ENCODE data around the gene ARHGAP42.

Gene ARHGAP42

GRCh38 chr11:100805506-100806199 is 118.6 kb downstream of the ARHGAP42 start:
- no peak for DNase-seq

- DNase-seq, result no peak
Measured at GRCh38 chr11:100806296-100806695, 119.2 kb downstream of the ARHGAP42 start.

GRCh38 chr11:100808904-100809491 is 121.9 kb downstream of the ARHGAP42 start:
- no peak for DNase-seq

- DNase-seq, result no peak
Measured at GRCh38 chr11:100810146-100810545, 123.1 kb downstream of the ARHGAP42 start.

- DNase-seq, result no peak
Measured at GRCh38 chr11:100810666-100811065, 123.6 kb downstream of the ARHGAP42 start.

GRCh38 chr11:100812517-100812916 is 125.4 kb downstream of the ARHGAP42 start:
- no peak for DNase-seq

GRCh38 chr11:100815787-100816330 is 128.8 kb downstream of the ARHGAP42 start:
- no peak for DNase-seq

- DNase-seq, result no peak
Measured at GRCh38 chr11:100816823-100817222, 129.7 kb downstream of the ARHGAP42 start.

- DNase-seq, result no peak
Measured at GRCh38 chr11:100817620-100818019, 130.5 kb downstream of the ARHGAP42 start.

- no peak for DNase-seq
Measured at GRCh38 chr11:100820621-100821020, 133.5 kb downstream of the ARHGAP42 start.

- no peak for DNase-seq
Measured at GRCh38 chr11:100821198-100821597, 134.1 kb downstream of the ARHGAP42 start.

- no peak for DNase-seq
Measured at GRCh38 chr11:100823360-100823759, 136.3 kb downstream of the ARHGAP42 start.

GRCh38 chr11:100824041-100824809 is 137.1 kb downstream of the ARHGAP42 start:
- no peak for DNase-seq

GRCh38 chr11:100825626-100826025 is 138.5 kb downstream of the ARHGAP42 start:
- DNase-seq, result no peak

- DNase-seq, result no peak
Measured at GRCh38 chr11:100827934-100828661, 141.0 kb downstream of the ARHGAP42 start.

- no peak for DNase-seq
Measured at GRCh38 chr11:100830274-100830673, 143.2 kb downstream of the ARHGAP42 start.

GRCh38 chr11:100830978-100831732 is 144.1 kb downstream of the ARHGAP42 start:
- DNase-seq, result no peak

GRCh38 chr11:100831929-100832494 is 144.9 kb downstream of the ARHGAP42 start:
- DNase-seq, result no peak

- no peak for DNase-seq
Measured at GRCh38 chr11:100832829-100833228, 145.7 kb downstream of the ARHGAP42 start.

- no peak for DNase-seq
Measured at GRCh38 chr11:100833276-100833675, 146.2 kb downstream of the ARHGAP42 start.

- no peak for DNase-seq
Measured at GRCh38 chr11:100835854-100836253, 148.8 kb downstream of the ARHGAP42 start.

- no peak for DNase-seq
Measured at GRCh38 chr11:100837311-100837710, 150.2 kb downstream of the ARHGAP42 start.
